ENCODE measurements around the gene HYAL3. TPM values are rescaled to one million over a fixed set of nuclear protein-coding genes. Genes with fewer than 3 reads are reported as not detected.
A peak's percentile ranks its signal among the peaks of the same experiment; 100 is the strongest.
"Not testable (repeated sequence)": the region's sequence is repeated elsewhere in the genome, so short reads cannot be mapped to it uniquely, and the experiment has no call there.

HYAL3 gene
- total RNA-seq, 2 donors from 2014 or later = 0.74 to 3.5 TPM

- H3K9me3 ChIP-seq = no peaks in the 10 kb centered on the region
- no peaks in the 10 kb centered on the region for H3K27me3 ChIP-seq
- H3K4me1 ChIP-seq = peaks cover 0 to 73% of the 10 kb centered on the region in 2 donors
- H3K36me3 ChIP-seq = peaks cover 6% of the 10 kb centered on the region
- no peak for TF ChIP-seq CTCF (IDR thresholded peaks at IDR 0.05)
- no peak for DNase-seq (ENCODE audit: low spot score)
- no peak overlapping the region for H3K4me3 ChIP-seq
- peak overlapping the region; percentile 92 to 97 for H3K27ac ChIP-seq
Measured at GRCh38 chr3:50263478-50264382, 35.5 kb downstream of the HYAL3 start.

- Histone ChIP-seq H3K4me3 (no peak overlapping the region), H3K27me3 (no peaks in the 10 kb centered on the region), H3K27ac (peak overlapping the region; percentile 32 to 92), H3K4me1 (peaks cover 0 to 66% of the 10 kb centered on the region in 2 donors), H3K9me3 (no peaks in the 10 kb centered on the region), H3K36me3 (peaks cover 13% of the 10 kb centered on the region)
- no peak for TF ChIP-seq CTCF (IDR thresholded peaks at IDR 0.05)
- DNase-seq (ENCODE audit: low spot score) = no peak
Measured at GRCh38 chr3:50262778-50263177, 36.4 kb downstream of the HYAL3 start.

GRCh38 chr3:50262200-50262599 lies 37.0 kb downstream of the HYAL3 start:
- not testable (repeated sequence) for H3K4me3 ChIP-seq; DNase-seq (ENCODE audit: low spot score); H3K27me3 ChIP-seq; H3K9me3 ChIP-seq
- Histone ChIP-seq H3K27ac (peak overlapping the region in 1 of 2 donors; percentile 95), H3K4me1 (peaks cover 0 to 65% of the 10 kb centered on the region in 2 donors), H3K36me3 (peaks cover 19% of the 10 kb centered on the region)

GRCh38 chr3:50261505-50261904 lies 37.7 kb downstream of the HYAL3 start:
- no peak for TF ChIP-seq CTCF (IDR thresholded peaks at IDR 0.05)
- peaks cover 0 to 61% of the 10 kb centered on the region in 2 donors for H3K4me1 ChIP-seq
- H3K36me3 ChIP-seq = peaks cover 26% of the 10 kb centered on the region
- DNase-seq (ENCODE audit: low spot score) = no peak
- peak overlapping the region in 1 of 2 donors; percentile 57 for H3K4me3 ChIP-seq
- H3K9me3 ChIP-seq = no peaks in the 10 kb centered on the region
- no peaks in the 10 kb centered on the region for H3K27me3 ChIP-seq
- H3K27ac ChIP-seq = peak overlapping the region; percentile 95 to 99

GRCh38 chr3:50260942-50261441 lies 38.2 kb downstream of the HYAL3 start:
- no peak for TF ChIP-seq CTCF (IDR thresholded peaks at IDR 0.05)
- no peak for DNase-seq (ENCODE audit: low spot score)
- Histone ChIP-seq H3K27me3 (no peaks in the 10 kb centered on the region), H3K9me3 (no peaks in the 10 kb centered on the region), H3K4me3 (peak overlapping the region; percentile 57 to 58), H3K36me3 (peaks cover 31% of the 10 kb centered on the region), H3K4me1 (peaks cover 0 to 61% of the 10 kb centered on the region in 2 donors), H3K27ac (peak overlapping the region; percentile 95 to 99)

All from right atrium auricular region (tissue), 2 donors.